Cardiac ventricle fibroblast (primary cell): ENCODE data around the gene PPIL1. TPM values are rescaled to one million over a fixed set of nuclear protein-coding genes. Genes with fewer than 3 reads are reported as not detected.

Source experiments
- total RNA-seq: library from RNA; depleted of rRNA; stranded (reverse); fragments of >200 nt; gene quantifications from 2 replicates; pipeline ENCODE4 v1.2.3, GENCODE V29; 2015

Gene PPIL1
- total RNA-seq = 9.1 and 14.1 TPM in 2 replicates

GRCh38 chr6:36874443-36875249, at the start of gene PPIL1:
TSS of gene PPIL1 (minus strand) at chr6:36874803. CDS start at chr6:36874772, 31 bp downstream.

GRCh38 chr6:36885461-36886401, 11.1 kb upstream of the PPIL1 start, which contains the start of gene C6orf89:
TSS of gene C6orf89 (plus strand) at chr6:36885952. CDS start at chr6:36899445, 13,493 bp downstream.

GRCh38 chr6:36838896-36839748, 35.5 kb downstream of the PPIL1 start, which contains the start of gene CPNE5:
TSS of gene CPNE5 (minus strand) at chr6:36839444. CDS start at chr6:36839377, 67 bp downstream.

Other genes with a start within 250 kb of the PPIL1 start
- 290 and 302 TPM in 2 replicates for gene CDKN1A, start 196.1 kb downstream of the PPIL1 start, total RNA-seq
- not detected in 2 replicates for gene RAB44, start 177.0 kb downstream of the PPIL1 start, total RNA-seq
- 0.06 and 0.34 TPM in 2 replicates for gene CPNE5, start 35.4 kb downstream of the PPIL1 start, total RNA-seq
- gene C6orf89, start 11.1 kb upstream of the PPIL1 start, total RNA-seq = 33.6 and 34.4 TPM in 2 replicates
- 0.12 TPM in 1 of 2 replicates, not detected in the other for gene PI16, start 79.9 kb upstream of the PPIL1 start, total RNA-seq
- 114 and 130 TPM in 2 replicates for gene MTCH1, start 111.4 kb upstream of the PPIL1 start, total RNA-seq
- not detected in 2 replicates for gene FGD2, start 130.9 kb upstream of the PPIL1 start, total RNA-seq